ENCODE results near the gene CD22.

CD22 gene

GRCh38 chr19:35296644-35297514 lies 32.1 kb upstream of the CD22 start:
- no peak for DNase-seq

- DNase-seq: no peak
These were observed 31.5 kb upstream of the CD22 start for GRCh38 chr19:35297515-35297848.

GRCh38 chr19:35297922-35298321 lies 31.1 kb upstream of the CD22 start:
- no peak for DNase-seq

GRCh38 chr19:35298561-35298972 lies 30.4 kb upstream of the CD22 start:
- no peak for DNase-seq

GRCh38 chr19:35299523-35300338 lies 29.3 kb upstream of the CD22 start:
- no peak for DNase-seq

- no peak for DNase-seq
These were observed 28.7 kb upstream of the CD22 start for GRCh38 chr19:35300339-35300649.

GRCh38 chr19:35301961-35302360 lies 27.0 kb upstream of the CD22 start:
- no peak for DNase-seq

- DNase-seq: no peak
These were observed 26.5 kb upstream of the CD22 start for GRCh38 chr19:35302446-35302845.

GRCh38 chr19:35303357-35303915 lies 25.6 kb upstream of the CD22 start:
- DNase-seq: no peak

GRCh38 chr19:35304036-35304435 lies 25.0 kb upstream of the CD22 start:
- DNase-seq: no peak

- DNase-seq: no peak
These were observed 23.8 kb upstream of the CD22 start for GRCh38 chr19:35305181-35305580.

- DNase-seq: peak; percentile 16
These were observed 22.3 kb upstream of the CD22 start for GRCh38 chr19:35306473-35307246.

GRCh38 chr19:35307931-35308330 lies 21.1 kb upstream of the CD22 start:
- no peak for DNase-seq

GRCh38 chr19:35308910-35309309 lies 20.1 kb upstream of the CD22 start:
- DNase-seq: no peak

- DNase-seq: no peak
These were observed 19.3 kb upstream of the CD22 start for GRCh38 chr19:35309481-35310279.

GRCh38 chr19:35310331-35310730 lies 18.7 kb upstream of the CD22 start:
- no peak for DNase-seq

- DNase-seq: no peak
These were observed 18.0 kb upstream of the CD22 start for GRCh38 chr19:35310811-35311465.

GRCh38 chr19:35311901-35312665 lies 16.9 kb upstream of the CD22 start:
- no peak for DNase-seq

- DNase-seq: no peak
These were observed 15.4 kb upstream of the CD22 start for GRCh38 chr19:35313587-35313986.

GRCh38 chr19:35314031-35314430 lies 15.0 kb upstream of the CD22 start:
- DNase-seq: no peak

- no peak for DNase-seq
These were observed 14.0 kb upstream of the CD22 start for GRCh38 chr19:35314858-35315470.

Data from DMS79 treated with DMSO at 0.1 percent for 48 hours (cell line).